ENCODE results near the gene IL17B. TPM values are rescaled to one million over a fixed set of nuclear protein-coding genes. Genes with fewer than 3 reads are reported as not detected.

IL17B gene
- total and polyA plus RNA-seq, 9 of the 15 experiments (the other 6 are each of a cell fraction or from before 2014, with no cell fraction given): 0.28 to 2.6 (median 0.53) TPM; not detected in 2

- TF ChIP-seq, protein P1, sequence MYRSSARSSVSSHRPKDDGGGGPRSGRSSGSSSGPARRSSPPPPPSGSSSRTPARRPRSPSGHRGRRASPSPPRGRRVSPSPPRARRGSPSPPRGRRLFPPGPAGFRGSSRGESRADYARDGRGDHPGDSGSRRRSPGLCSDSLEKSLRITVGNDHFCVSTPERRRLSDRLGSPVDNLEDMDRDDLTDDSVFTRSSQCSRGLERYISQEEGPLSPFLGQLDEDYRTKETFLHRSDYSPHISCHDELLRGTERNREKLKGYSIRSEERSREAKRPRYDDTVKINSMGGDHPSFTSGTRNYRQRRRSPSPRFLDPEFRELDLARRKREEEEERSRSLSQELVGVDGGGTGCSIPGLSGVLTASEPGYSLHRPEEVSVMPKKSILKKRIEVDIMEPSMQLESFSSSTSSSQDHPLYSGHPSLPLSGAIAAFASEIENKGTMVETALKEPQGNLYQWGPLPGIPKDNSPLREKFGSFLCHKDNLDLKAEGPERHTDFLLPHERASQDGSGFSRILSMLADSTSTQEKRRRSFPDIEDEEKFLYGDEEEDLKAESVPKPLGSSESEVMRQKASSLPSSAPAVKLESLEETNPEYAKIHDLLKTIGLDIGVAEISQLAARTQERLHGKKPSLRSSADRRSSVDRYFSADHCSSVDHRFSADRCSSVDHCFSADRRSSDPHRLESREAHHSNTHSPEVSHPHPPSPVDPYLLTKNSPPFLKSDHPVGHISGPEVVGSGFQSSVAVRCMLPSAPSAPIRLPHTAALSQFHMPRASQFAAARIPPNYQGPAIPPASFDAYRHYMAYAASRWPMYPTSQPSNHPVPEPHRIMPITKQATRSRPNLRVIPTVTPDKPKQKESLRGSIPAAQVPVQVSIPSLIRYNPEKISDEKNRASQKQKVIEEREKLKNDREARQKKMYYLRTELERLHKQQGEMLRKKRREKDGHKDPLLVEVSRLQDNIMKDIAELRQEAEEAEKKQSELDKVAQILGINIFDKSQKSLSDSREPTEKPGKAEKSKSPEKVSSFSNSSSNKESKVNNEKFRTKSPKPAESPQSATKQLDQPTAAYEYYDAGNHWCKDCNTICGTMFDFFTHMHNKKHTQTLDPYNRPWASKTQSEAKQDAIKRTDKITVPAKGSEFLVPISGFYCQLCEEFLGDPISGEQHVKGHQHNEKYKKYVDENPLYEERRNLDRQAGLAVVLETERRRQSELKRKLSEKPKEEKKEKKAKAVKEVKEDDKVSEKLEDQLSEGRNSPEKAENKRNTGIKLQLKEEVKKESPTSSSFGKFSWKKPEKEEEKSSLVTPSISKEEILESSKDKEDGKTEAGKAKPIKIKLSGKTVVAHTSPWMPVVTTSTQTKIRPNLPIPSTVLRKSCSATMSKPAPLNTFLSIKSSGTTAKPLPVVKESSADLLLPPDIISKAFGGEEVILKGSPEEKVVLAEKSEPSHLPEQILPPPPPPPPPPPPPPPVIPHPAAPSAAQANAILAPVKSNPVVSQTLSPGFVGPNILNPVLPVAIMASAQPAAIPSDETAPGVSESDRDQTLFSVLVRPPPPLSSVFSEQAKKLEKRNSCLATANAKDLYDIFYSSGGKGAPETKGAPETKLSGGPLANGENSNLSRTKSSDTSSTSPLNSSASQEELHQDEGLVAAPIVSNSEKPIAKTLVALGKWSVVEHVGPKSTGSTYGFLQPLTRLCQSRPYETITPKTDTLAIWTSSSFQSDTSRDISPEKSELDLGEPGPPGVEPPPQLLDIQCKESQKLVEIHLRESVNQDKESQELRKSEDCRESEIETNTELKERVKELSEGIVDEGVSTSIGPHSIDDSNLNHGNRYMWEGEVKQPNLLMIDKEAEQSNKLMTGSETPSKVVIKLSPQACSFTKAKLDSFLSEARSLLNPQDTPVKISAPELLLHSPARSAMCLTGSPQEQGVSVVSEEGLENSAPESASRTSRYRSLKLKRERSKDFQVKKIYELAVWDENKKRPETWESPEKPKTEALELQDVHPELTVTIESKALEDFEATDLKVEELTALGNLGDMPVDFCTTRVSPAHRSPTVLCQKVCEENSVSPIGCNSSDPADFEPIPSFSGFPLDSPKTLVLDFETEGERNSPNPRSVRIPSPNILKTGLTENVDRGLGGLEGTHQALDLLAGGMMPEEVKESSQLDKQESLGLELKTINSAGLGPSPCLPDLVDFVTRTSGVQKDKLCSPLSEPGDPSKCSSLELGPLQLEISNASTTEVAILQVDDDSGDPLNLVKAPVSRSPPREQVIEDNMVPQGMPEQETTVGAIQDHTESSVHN (IDR thresholded peaks at IDR 0.05; ENCODE audit: borderline replicate concordance in 1 of 2, low read depth in 1 of 2): no peak
- no peak for TF ChIP-seq POLR2H (tag; IDR thresholded peaks at IDR 0.05; ENCODE audit: low read depth)
- TF ChIP-seq, protein P2, sequence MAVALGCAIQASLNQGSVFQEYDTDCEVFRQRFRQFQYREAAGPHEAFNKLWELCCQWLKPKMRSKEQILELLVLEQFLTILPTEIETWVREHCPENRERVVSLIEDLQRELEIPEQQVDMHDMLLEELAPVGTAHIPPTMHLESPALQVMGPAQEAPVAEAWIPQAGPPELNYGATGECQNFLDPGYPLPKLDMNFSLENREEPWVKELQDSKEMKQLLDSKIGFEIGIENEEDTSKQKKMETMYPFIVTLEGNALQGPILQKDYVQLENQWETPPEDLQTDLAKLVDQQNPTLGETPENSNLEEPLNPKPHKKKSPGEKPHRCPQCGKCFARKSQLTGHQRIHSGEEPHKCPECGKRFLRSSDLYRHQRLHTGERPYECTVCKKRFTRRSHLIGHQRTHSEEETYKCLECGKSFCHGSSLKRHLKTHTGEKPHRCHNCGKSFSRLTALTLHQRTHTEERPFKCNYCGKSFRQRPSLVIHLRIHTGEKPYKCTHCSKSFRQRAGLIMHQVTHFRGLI (CRISPR knock-in tag; IDR thresholded peaks at IDR 0.05): no peak
- TF ChIP-seq TFAM (CRISPR knock-in tag; conservative IDR thresholded peaks at IDR 0.05): no peak
- TF ChIP-seq UBTF (IDR thresholded peaks at IDR 0.05; ENCODE audit: borderline replicate concordance in 1 of 2, low read depth in 2 of 2, low read length in 2 of 2): no peak
- TF ChIP-seq BRCA1 (IDR thresholded peaks at IDR 0.05): no peak
- no peak for TF ChIP-seq BRCA1 (CRISPR knock-in tag; IDR thresholded peaks at IDR 0.05)
- no peak for TF ChIP-seq ZNF551 (CRISPR knock-in tag; IDR thresholded peaks at IDR 0.05)
- no peak for TF ChIP-seq MBD1 (CRISPR knock-in tag; IDR thresholded peaks at IDR 0.05)
- TF ChIP-seq NUFIP1 (IDR thresholded peaks at IDR 0.05; ENCODE audit: partially characterized antibody): no peak
- no peak for TF ChIP-seq ZNF655 (CRISPR knock-in tag; IDR thresholded peaks at IDR 0.05)
These were observed 11.7 kb downstream of the IL17B start (continued) for GRCh38 chr5:149367249-149367971.

Data from K562 (cell line).